GM21576 (cell line): ENCODE results near the gene ACOT11.
"Not testable (repeated sequence)": the region's sequence is repeated elsewhere in the genome, so short reads cannot be mapped to it uniquely, and the experiment has no call there.

Experiments
- ATAC-seq: cut with Tn5 transposase; IDR thresholded peaks from one replicate; pipeline ENCODE4 v1.9.1; 2021; ENCODE audit warnings: mild to moderate bottlenecking, moderate library complexity; ENCODE audit not compliant: unreplicated experiment

ACOT11 gene

GRCh38 chr1:54536656-54537055 lies 11.4 kb upstream of the ACOT11 start:
- not testable (repeated sequence) for ATAC-seq

- ATAC-seq: no peak
Observed at GRCh38 chr1:54537611-54538010, 10.4 kb upstream of the ACOT11 start.

GRCh38 chr1:54538538-54538937 lies 9.5 kb upstream of the ACOT11 start:
- no peak for ATAC-seq

- ATAC-seq: no peak
Observed at GRCh38 chr1:54540582-54541295, 7.3 kb upstream of the ACOT11 start.

GRCh38 chr1:54542120-54542961 lies 5.7 kb upstream of the ACOT11 start:
- peak; percentile 53 for ATAC-seq

GRCh38 chr1:54542962-54543539 lies 5.0 kb upstream of the ACOT11 start:
- ATAC-seq: no peak

GRCh38 chr1:54543729-54544496 lies 4.1 kb upstream of the ACOT11 start:
- no peak for ATAC-seq

- ATAC-seq: no peak
Observed at GRCh38 chr1:54545916-54546635, 2.0 kb upstream of the ACOT11 start.

- ATAC-seq: no peak
Observed at GRCh38 chr1:54546651-54547401, 1.2 kb upstream of the ACOT11 start.

- no peak for ATAC-seq
Observed at GRCh38 chr1:54548389-54549044, 489 bp downstream of the ACOT11 start.

GRCh38 chr1:54549181-54549924 lies 1.3 kb downstream of the ACOT11 start:
- ATAC-seq: no peak

- no peak for ATAC-seq
Observed at GRCh38 chr1:54551891-54552290, 3.9 kb downstream of the ACOT11 start.

- ATAC-seq: no peak
Observed at GRCh38 chr1:54553602-54554313, 5.7 kb downstream of the ACOT11 start.

GRCh38 chr1:54556110-54556509 lies 8.1 kb downstream of the ACOT11 start:
- ATAC-seq: no peak

- ATAC-seq: no peak
Observed at GRCh38 chr1:54557671-54558355, 9.8 kb downstream of the ACOT11 start.

GRCh38 chr1:54558434-54559030 lies 10.5 kb downstream of the ACOT11 start:
- no peak for ATAC-seq

- no peak for ATAC-seq
Observed at GRCh38 chr1:54559111-54559548, 11.1 kb downstream of the ACOT11 start.
